HUES6 (cell line): ENCODE results near the gene TMEM134.

ENCODE experiments used
- H3K27ac ChIP-seq: 2 replicates; pipeline ENCODE4 v1.7.0; 2013; ENCODE audit warnings: low read depth, mild to moderate bottlenecking, low read length, inconsistent platforms
- H3K27me3 ChIP-seq: 2 replicates; pipeline ENCODE4 v1.6.1; 2013; ENCODE audit warnings: low read length; ENCODE audit not compliant: control insufficient read depth, insufficient read depth
- H3K36me3 ChIP-seq: 2 replicates; pipeline ENCODE4 v1.6.1; 2013; ENCODE audit warnings: low read length; ENCODE audit not compliant: control insufficient read depth, insufficient read depth
- H3K4me1 ChIP-seq: 2 replicates; pipeline ENCODE4 v1.6.1; 2013; ENCODE audit warnings: low read length; ENCODE audit not compliant: control insufficient read depth, insufficient read depth
- H3K4me3 ChIP-seq: 2 replicates; pipeline ENCODE4 v1.5.1; 2013; ENCODE audit warnings: low read depth, low read length
- H3K9ac ChIP-seq: one replicate; pipeline ENCODE4 v1.6.1; 2013; ENCODE audit warnings: mild to moderate bottlenecking, low read length
- H3K9me3 ChIP-seq: 2 replicates; pipeline ENCODE4 v1.6.1; 2013; ENCODE audit warnings: low read depth, low read length; ENCODE audit not compliant: control insufficient read depth, insufficient read depth

TMEM134 gene

GRCh38 chr11:67498544-67498972 lies 29.5 kb upstream of the TMEM134 start:
- Histone ChIP-seq H3K27ac (no peak overlapping the region), H3K36me3 (peaks cover 59% of the 10 kb centered on the region), H3K9me3 (no peaks in the 10 kb centered on the region), H3K27me3 (peaks cover 4% of the 10 kb centered on the region), H3K4me3 (no peak overlapping the region), H3K9ac (no peak overlapping the region), H3K4me1 (peaks cover 2% of the 10 kb centered on the region; the same call in 1 of the 2 replicates)

GRCh38 chr11:67497656-67498291 lies 28.7 kb upstream of the TMEM134 start:
- peaks cover 63% of the 10 kb centered on the region for H3K36me3 ChIP-seq
- no peak overlapping the region for H3K4me3 ChIP-seq
- no peaks in the 10 kb centered on the region for H3K9me3 ChIP-seq
- H3K27ac ChIP-seq = no peak overlapping the region
- H3K9ac ChIP-seq = no peak overlapping the region
- no peaks in the 10 kb centered on the region for H3K4me1 ChIP-seq
- H3K27me3 ChIP-seq = no peaks in the 10 kb centered on the region

- Histone ChIP-seq H3K27me3 (no peaks in the 10 kb centered on the region), H3K27ac (no peak overlapping the region), H3K36me3 (peaks cover 73% of the 10 kb centered on the region), H3K9me3 (no peaks in the 10 kb centered on the region), H3K4me1 (no peaks in the 10 kb centered on the region), H3K4me3 (no peak overlapping the region), H3K9ac (no peak overlapping the region)
Observed at GRCh38 chr11:67496113-67496512, 27.1 kb upstream of the TMEM134 start.

- no peaks in the 10 kb centered on the region for H3K9me3 ChIP-seq
- no peak overlapping the region for H3K27ac ChIP-seq
- no peaks in the 10 kb centered on the region for H3K4me1 ChIP-seq
- no peak overlapping the region for H3K9ac ChIP-seq
- peaks cover 73% of the 10 kb centered on the region for H3K36me3 ChIP-seq
- no peaks in the 10 kb centered on the region for H3K27me3 ChIP-seq
- H3K4me3 ChIP-seq = no peak overlapping the region
Observed at GRCh38 chr11:67495234-67496005, 26.4 kb upstream of the TMEM134 start.

- peaks cover 79% of the 10 kb centered on the region for H3K36me3 ChIP-seq
- H3K4me1 ChIP-seq = no peaks in the 10 kb centered on the region
- H3K4me3 ChIP-seq = no peak overlapping the region
- no peaks in the 10 kb centered on the region for H3K9me3 ChIP-seq
- no peaks in the 10 kb centered on the region for H3K27me3 ChIP-seq
- H3K27ac ChIP-seq = no peak overlapping the region
- H3K9ac ChIP-seq = no peak overlapping the region
Observed at GRCh38 chr11:67494371-67495233, 25.6 kb upstream of the TMEM134 start.

- H3K27ac ChIP-seq = no peak overlapping the region
- H3K4me1 ChIP-seq = no peaks in the 10 kb centered on the region
- H3K9ac ChIP-seq = no peak overlapping the region
- no peak overlapping the region for H3K4me3 ChIP-seq
- H3K27me3 ChIP-seq = no peaks in the 10 kb centered on the region
- peaks cover 81% of the 10 kb centered on the region for H3K36me3 ChIP-seq
- H3K9me3 ChIP-seq = no peaks in the 10 kb centered on the region
Observed at GRCh38 chr11:67493548-67494370, 24.7 kb upstream of the TMEM134 start.

- Histone ChIP-seq H3K36me3 (peaks cover 75% of the 10 kb centered on the region), H3K27ac (no peak overlapping the region), H3K4me3 (no peak overlapping the region), H3K9ac (no peak overlapping the region), H3K4me1 (no peaks in the 10 kb centered on the region), H3K9me3 (no peaks in the 10 kb centered on the region), H3K27me3 (no peaks in the 10 kb centered on the region)
Observed at GRCh38 chr11:67492801-67493547, 23.9 kb upstream of the TMEM134 start.

- no peak overlapping the region for H3K4me3 ChIP-seq
- no peak overlapping the region for H3K9ac ChIP-seq
- H3K36me3 ChIP-seq = peaks cover 70% of the 10 kb centered on the region
- no peaks in the 10 kb centered on the region for H3K9me3 ChIP-seq
- H3K27me3 ChIP-seq = no peaks in the 10 kb centered on the region
- no peaks in the 10 kb centered on the region for H3K4me1 ChIP-seq
- no peak overlapping the region for H3K27ac ChIP-seq
Observed at GRCh38 chr11:67492069-67492727, 23.1 kb upstream of the TMEM134 start.

GRCh38 chr11:67491276-67492068 lies 22.4 kb upstream of the TMEM134 start:
- Histone ChIP-seq H3K36me3 (peaks cover 64% of the 10 kb centered on the region), H3K4me1 (no peaks in the 10 kb centered on the region), H3K4me3 (no peak overlapping the region), H3K27me3 (no peaks in the 10 kb centered on the region), H3K9me3 (no peaks in the 10 kb centered on the region), H3K9ac (no peak overlapping the region), H3K27ac (no peak overlapping the region)
